Activated naive CD4-positive, alpha-beta T cell treated with anti-CD3 and anti-CD28 coated beads, Interleukin-2, amount 10 ng/mL, durations not matched to agents 5 hours and 36 hours (primary cell): Measurements from ENCODE around the gene RCAN2. TPM values are rescaled to one million over a fixed set of nuclear protein-coding genes. Genes with fewer than 3 reads are reported as not detected.

ENCODE experiments used
- total RNA-seq, 2 experiments: library from RNA; stranded (reverse); gene quantifications; one replicate each; pipeline ENCODE4 v1.2.3, GENCODE V29; 2021

Gene RCAN2
- under 1 TPM; 0.07 to 0.10 TPM for total RNA-seq

GRCh38 chr6:46491201-46491627 lies at the start of gene RCAN2:
RCAN2 (minus strand) TSS chr6:46491449.

Other genes starting within 250 kb of the RCAN2 start
- gene CYP39A1, start 161.4 kb upstream of the RCAN2 start, total RNA-seq, result not detected
- not detected for gene SLC25A27, start 161.5 kb upstream of the RCAN2 start, total RNA-seq
- gene TDRD6, start 196.4 kb upstream of the RCAN2 start, total RNA-seq, result not detected
- not detected for gene PLA2G7, start 243.9 kb upstream of the RCAN2 start, total RNA-seq